Mononuclear cell (primary cell): ENCODE results near the gene C19orf18. TPM values are rescaled to one million over a fixed set of nuclear protein-coding genes. Genes with fewer than 3 reads are reported as not detected.
A peak's percentile ranks its signal among the peaks of the same experiment; 100 is the strongest.
"Not testable (repeated sequence)": the region's sequence is repeated elsewhere in the genome, so short reads cannot be mapped to it uniquely, and the experiment has no call there.

Experiments
- H3K27me3 ChIP-seq: 2 replicates; pipeline ENCODE4 v1.6.0; 2011; ENCODE audit warnings: low read length, control low read depth; ENCODE audit not compliant: insufficient read depth
- H3K4me1 ChIP-seq: 2 replicates; pipeline ENCODE4 v1.5.1; 2011; ENCODE audit warnings: mild to moderate bottlenecking, low read length, control low read depth; ENCODE audit not compliant: insufficient read depth
- H3K4me3 ChIP-seq: 2 replicates; pipeline ENCODE4 v1.5.1; 2011; ENCODE audit warnings: mild to moderate bottlenecking, low read length, moderate library complexity
- H3K9me3 ChIP-seq: 2 replicates; pipeline ENCODE4 v1.5.1; 2011; ENCODE audit warnings: low read depth, mild to moderate bottlenecking, control low read depth, low read length
- total RNA-seq: library from RNA; depleted of rRNA; stranded (reverse); fragments of >200 nt; gene quantifications from one replicate; pipeline ENCODE4 v1.2.3, GENCODE V29; 2012

Gene C19orf18
- 0.21 TPM for total RNA-seq

GRCh38 chr19:57974434-57974833 lies at the start of gene C19orf18:
C19orf18 (minus strand) TSS chr19:57974534; CDS start chr19:57974432, 102 bp downstream.
- peaks cover 57% of the 10 kb centered on the region for H3K9me3 ChIP-seq
- no peaks in the 10 kb centered on the region for H3K4me1 ChIP-seq
- no peak within 1 kb of the TSS for H3K4me3 ChIP-seq
- H3K27me3 ChIP-seq, result no peaks in the 10 kb centered on the region

- no peaks in the 10 kb centered on the region for H3K4me1 ChIP-seq
- no peak overlapping the region for H3K4me3 ChIP-seq
- H3K27me3 ChIP-seq, result no peaks in the 10 kb centered on the region
- H3K9me3 ChIP-seq, result no peaks in the 10 kb centered on the region
Measured at GRCh38 chr19:58022283-58022660, 47.9 kb upstream of the C19orf18 start.

GRCh38 chr19:58021541-58022282 lies 47.4 kb upstream of the C19orf18 start:
- H3K4me1 ChIP-seq, result no peaks in the 10 kb centered on the region
- no peaks in the 10 kb centered on the region for H3K9me3 ChIP-seq
- no peaks in the 10 kb centered on the region for H3K27me3 ChIP-seq
- H3K4me3 ChIP-seq, result no peak overlapping the region

- no peaks in the 10 kb centered on the region for H3K9me3 ChIP-seq
- no peak overlapping the region for H3K4me3 ChIP-seq
- H3K27me3 ChIP-seq, result no peaks in the 10 kb centered on the region
- H3K4me1 ChIP-seq, result no peaks in the 10 kb centered on the region
Measured at GRCh38 chr19:58020129-58020528, 45.8 kb upstream of the C19orf18 start.

- Histone ChIP-seq H3K4me1 (peaks cover 8% of the 10 kb centered on the region), H3K27me3 (no peaks in the 10 kb centered on the region), H3K9me3 (peaks cover 4% of the 10 kb centered on the region), H3K4me3 (no peak overlapping the region)
Measured at GRCh38 chr19:58014141-58014540, 39.8 kb upstream of the C19orf18 start.

- no peak overlapping the region for H3K4me3 ChIP-seq
- peaks cover 9% of the 10 kb centered on the region for H3K4me1 ChIP-seq
- no peaks in the 10 kb centered on the region for H3K27me3 ChIP-seq
- peaks cover 23% of the 10 kb centered on the region for H3K9me3 ChIP-seq
Measured at GRCh38 chr19:58010507-58010906, 36.2 kb upstream of the C19orf18 start.

GRCh38 chr19:58009666-58010301 lies 35.5 kb upstream of the C19orf18 start:
- Histone ChIP-seq H3K9me3 (peaks cover 30% of the 10 kb centered on the region), H3K27me3 (no peaks in the 10 kb centered on the region), H3K4me3 (peak overlapping the region; percentile 35)

GRCh38 chr19:58009301-58009665 lies 34.9 kb upstream of the C19orf18 start:
- Histone ChIP-seq H3K9me3 (peaks cover 35% of the 10 kb centered on the region), H3K4me3 (no peak overlapping the region), H3K27me3 (no peaks in the 10 kb centered on the region), H3K4me1 (peaks cover 9% of the 10 kb centered on the region)

More at GRCh38 chr19:58009666-58010301, 35.5 kb upstream of the C19orf18 start:
- H3K4me1 ChIP-seq, result peaks cover 9% of the 10 kb centered on the region

GRCh38 chr19:58008877-58009276 lies 34.5 kb upstream of the C19orf18 start:
- H3K9me3 ChIP-seq, result peaks cover 36% of the 10 kb centered on the region
- H3K4me3 ChIP-seq, H3K4me1 ChIP-seq: not testable (repeated sequence)

GRCh38 chr19:58007285-58007684 lies 33.0 kb upstream of the C19orf18 start:
- H3K4me3 ChIP-seq, result no peak overlapping the region
- H3K9me3 ChIP-seq, result peaks cover 36% of the 10 kb centered on the region
- H3K4me1 ChIP-seq, result peaks cover 20% of the 10 kb centered on the region
- no peaks in the 10 kb centered on the region for H3K27me3 ChIP-seq

More at GRCh38 chr19:58008877-58009276, 34.5 kb upstream of the C19orf18 start:
- not testable (repeated sequence) for H3K27me3 ChIP-seq

- Histone ChIP-seq H3K27me3 (no peaks in the 10 kb centered on the region), H3K9me3 (peaks cover 29% of the 10 kb centered on the region), H3K4me3 (peak overlapping the region; percentile 59), H3K4me1 (peaks cover 25% of the 10 kb centered on the region)
Measured at GRCh38 chr19:58003174-58003828, 29.0 kb upstream of the C19orf18 start.

- peaks cover 28% of the 10 kb centered on the region for H3K9me3 ChIP-seq
- no peaks in the 10 kb centered on the region for H3K27me3 ChIP-seq
- peak within 1 kb of the TSS; percentile 59 for H3K4me3 ChIP-seq
- H3K4me1 ChIP-seq, result peaks cover 25% of the 10 kb centered on the region
Measured at GRCh38 chr19:58002384-58003173, 28.2 kb upstream of the C19orf18 start, which contains the start of gene ZNF606. ZNF606 (minus strand) TSS chr19:58002820; CDS start chr19:58001319, 1,501 bp downstream.

- Histone ChIP-seq H3K27me3 (no peaks in the 10 kb centered on the region), H3K9me3 (peaks cover 22% of the 10 kb centered on the region), H3K4me1 (peaks cover 25% of the 10 kb centered on the region), H3K4me3 (peak overlapping the region; percentile 59)
Measured at GRCh38 chr19:58001895-58002369, 27.6 kb upstream of the C19orf18 start.

GRCh38 chr19:58000677-58001076 lies 26.3 kb upstream of the C19orf18 start:
- peaks cover 13% of the 10 kb centered on the region for H3K9me3 ChIP-seq
- no peaks in the 10 kb centered on the region for H3K27me3 ChIP-seq
- peaks cover 25% of the 10 kb centered on the region for H3K4me1 ChIP-seq
- no peak overlapping the region for H3K4me3 ChIP-seq
